Tibial nerve (tissue), 3 donors: ENCODE data around the gene GBF1.

ENCODE experiments used
- CTCF ChIP-seq, 5 experiments: fragments of 200-600 bp in 3 of 5; fragments of 450-650 bp in 2 of 5; sonication (generic) in 3 of 5; IDR thresholded peaks; one replicate each; pipeline ENCODE4 v1.5.1; 2016 to 2019; ENCODE audit warnings: antibody characterized with exemption in 5 of 5, mild to moderate bottlenecking in 3 of 5, moderate library complexity in 2 of 5
- POLR2A ChIP-seq, 2 donors: fragments of 450-650 bp; IDR thresholded peaks; one replicate each; pipeline ENCODE4 v1.6.1; 2017; ENCODE audit warnings: antibody characterized with exemption in 2 of 2, mild to moderate bottlenecking in 2 of 2, moderate library complexity in 2 of 2

GRCh38 chr10:102416283-102416682 is 171.0 kb downstream of the GBF1 start:
- TF ChIP-seq CTCF (IDR thresholded peaks at IDR 0.05) = no peak
- TF ChIP-seq POLR2A (IDR thresholded peaks at IDR 0.05) = no peak
